GM18517 (cell line): ENCODE data around the gene BCO2.

Experiments used
- ATAC-seq: cut with Tn5 transposase; IDR thresholded peaks from one replicate; pipeline ENCODE4 v1.9.1; 2021; ENCODE audit warnings: mild to moderate bottlenecking, moderate library complexity; ENCODE audit not compliant: unreplicated experiment

Gene BCO2

GRCh38 chr11:112212710-112213109 is 37.4 kb downstream of the BCO2 start:
- no peak for ATAC-seq

GRCh38 chr11:112213753-112214152 is 38.4 kb downstream of the BCO2 start:
- ATAC-seq = no peak

GRCh38 chr11:112215621-112216020 is 40.3 kb downstream of the BCO2 start:
- no peak for ATAC-seq

GRCh38 chr11:112216561-112217105 is 41.3 kb downstream of the BCO2 start:
- no peak for ATAC-seq

- peak; percentile 97 for ATAC-seq
Observed at GRCh38 chr11:112219476-112220232, 44.3 kb downstream of the BCO2 start.

- no peak for ATAC-seq
Observed at GRCh38 chr11:112221274-112221835, 46.0 kb downstream of the BCO2 start.

- ATAC-seq = no peak
Observed at GRCh38 chr11:112222303-112222702, 47.0 kb downstream of the BCO2 start.

GRCh38 chr11:112223121-112223520 is 47.8 kb downstream of the BCO2 start:
- no peak for ATAC-seq

- ATAC-seq = no peak
Observed at GRCh38 chr11:112223754-112224532, 48.6 kb downstream of the BCO2 start.

- no peak for ATAC-seq
Observed at GRCh38 chr11:112225753-112226061, 50.4 kb downstream of the BCO2 start.

GRCh38 chr11:112226062-112226830 is 50.9 kb downstream of the BCO2 start, which contains the start of gene PTS:
TSS of gene PTS (plus strand) at chr11:112226428. CDS start at chr11:112226444, 16 bp downstream.
- peak; percentile 95 for ATAC-seq

GRCh38 chr11:112226831-112227401 is 51.6 kb downstream of the BCO2 start:
- ATAC-seq = peak; percentile 45

GRCh38 chr11:112227471-112227870 is 52.2 kb downstream of the BCO2 start:
- no peak for ATAC-seq

GRCh38 chr11:112228706-112229105 is 53.4 kb downstream of the BCO2 start:
- no peak for ATAC-seq

GRCh38 chr11:112229159-112229558 is 53.8 kb downstream of the BCO2 start:
- no peak for ATAC-seq

GRCh38 chr11:112229746-112230433 is 54.6 kb downstream of the BCO2 start:
- no peak for ATAC-seq

- ATAC-seq = no peak
Observed at GRCh38 chr11:112231952-112232351, 56.6 kb downstream of the BCO2 start.

GRCh38 chr11:112235750-112236390 is 60.6 kb downstream of the BCO2 start:
- peak; percentile 63 for ATAC-seq

GRCh38 chr11:112237451-112237850 is 62.1 kb downstream of the BCO2 start:
- no peak for ATAC-seq
